NCI-H748 (cell line): ENCODE results near the gene MYLIP.

Experiments
- DNase-seq: peaks from one replicate; lab custom pipeline; 2025; ENCODE audit not compliant: unreplicated experiment; lab: John Stamatoyannopoulos, UW

The MYLIP gene

GRCh38 chr6:16128759-16129622 lies at the start of gene MYLIP:
Gene MYLIP (plus strand): TSS chr6:16129086. CDS start chr6:16129323, 237 bp downstream.
- peak; percentile 98 for DNase-seq

GRCh38 chr6:16079354-16079753 lies 49.5 kb upstream of the MYLIP start:
- DNase-seq, result no peak

- no peak for DNase-seq
Measured at GRCh38 chr6:16080204-16080603, 48.7 kb upstream of the MYLIP start.

- no peak for DNase-seq
Measured at GRCh38 chr6:16081326-16081725, 47.6 kb upstream of the MYLIP start.

- no peak for DNase-seq
Measured at GRCh38 chr6:16082361-16082760, 46.5 kb upstream of the MYLIP start.

GRCh38 chr6:16086965-16087364 lies 41.9 kb upstream of the MYLIP start:
- DNase-seq, result no peak

GRCh38 chr6:16087386-16087785 lies 41.5 kb upstream of the MYLIP start:
- no peak for DNase-seq

GRCh38 chr6:16088409-16088808 lies 40.5 kb upstream of the MYLIP start:
- no peak for DNase-seq

- no peak for DNase-seq
Measured at GRCh38 chr6:16089232-16090062, 39.4 kb upstream of the MYLIP start.

GRCh38 chr6:16090452-16090851 lies 38.4 kb upstream of the MYLIP start:
- no peak for DNase-seq

GRCh38 chr6:16090920-16091319 lies 38.0 kb upstream of the MYLIP start:
- DNase-seq, result no peak

- DNase-seq, result no peak
Measured at GRCh38 chr6:16092140-16092539, 36.7 kb upstream of the MYLIP start.

- DNase-seq, result no peak
Measured at GRCh38 chr6:16092990-16093389, 35.9 kb upstream of the MYLIP start.

- DNase-seq, result no peak
Measured at GRCh38 chr6:16095180-16095579, 33.7 kb upstream of the MYLIP start.

- DNase-seq, result no peak
Measured at GRCh38 chr6:16097382-16098171, 31.3 kb upstream of the MYLIP start.

GRCh38 chr6:16098211-16098610 lies 30.7 kb upstream of the MYLIP start:
- DNase-seq, result no peak

- peak; percentile 38 for DNase-seq
Measured at GRCh38 chr6:16102208-16102607, 26.7 kb upstream of the MYLIP start.

GRCh38 chr6:16103722-16104121 lies 25.2 kb upstream of the MYLIP start:
- DNase-seq, result no peak

GRCh38 chr6:16104624-16105433 lies 24.1 kb upstream of the MYLIP start:
- DNase-seq, result no peak

- no peak for DNase-seq
Measured at GRCh38 chr6:16105854-16106253, 23.0 kb upstream of the MYLIP start.
